ENCODE data around the gene GOLGB1. TPM values are rescaled to one million over a fixed set of nuclear protein-coding genes. Genes with fewer than 3 reads are reported as not detected.

The GOLGB1 gene
- total RNA-seq, 5 donors from 2014 or later (not counting 1 experiment from before 2014, with no cell fraction given), result 33.5 to 47.0 (median 40.1) TPM

- POLR2A ChIA-PET, result interaction anchor here in 1 of 2 donors (0.5 kb wide), 1 partner anchor 368 kb away, joined by 3 read pairs; no protein-coding TSS in a partner anchor
- Histone ChIP-seq H3K9me3 (no peaks in the 10 kb centered on the region), H3K27me3 (replicated peaks in 1 of 2; ENCODE audit: control insufficient read depth in 2 of 2, extremely low read depth in 1 of 2, insufficient read depth in 2 of 2, low read length in 1 of 2) (no peaks in the 10 kb centered on the region), H3K36me3 (ENCODE audit: control insufficient read depth in 2 of 2, extremely low read depth in 1 of 2, insufficient read depth in 1 of 2, low read length in 1 of 2) (peaks cover 0 to 68% of the 10 kb centered on the region in 2 donors), H3K4me3 (ENCODE audit: control insufficient read depth in 1 of 2, extremely low read depth in 1 of 2, low read length in 1 of 2) (no peak overlapping the region), H3K4me1 (ENCODE audit: control insufficient read depth in 1 of 2, extremely low read depth in 1 of 2, insufficient read depth in 2 of 2, low read length in 2 of 2) (peaks cover 18 to 30% of the 10 kb centered on the region in 2 experiments), H3K27ac (ENCODE audit: low read length) (no peak overlapping the region)
- ATAC-seq (replicated peaks in 1 of 4) (no peak), DNase-seq (no peak)
- peaks cover 38 to 42% (median 41%) of the 10 kb centered on the region in 3 donors for H3K4me1 Mint-ChIP-seq
- H3K4me3 Mint-ChIP-seq, result no peak overlapping the region
- H3K9me3 Mint-ChIP-seq, result no peaks in the 10 kb centered on the region
- H3K36me3 Mint-ChIP-seq, result peaks cover 63% of the 10 kb centered on the region
- peak overlapping the region in 1 of 2 donors; percentile 31 for H3K27ac Mint-ChIP-seq
- no peaks in the 10 kb centered on the region for H3K27me3 Mint-ChIP-seq
- CTCF ChIA-PET, result no interaction called here
Measured at GRCh38 chr3:121662742-121663141, 86.8 kb downstream of the GOLGB1 start.

- Histone ChIP-seq H3K27ac (ENCODE audit: low read length) (peak overlapping the region; percentile 97), H3K9me3 (no peaks in the 10 kb centered on the region), H3K27me3 (replicated peaks in 1 of 2; ENCODE audit: control insufficient read depth in 2 of 2, extremely low read depth in 1 of 2, insufficient read depth in 2 of 2, low read length in 1 of 2) (no peaks in the 10 kb centered on the region), H3K36me3 (ENCODE audit: control insufficient read depth in 2 of 2, extremely low read depth in 1 of 2, insufficient read depth in 1 of 2, low read length in 1 of 2) (peaks cover 5 to 68% of the 10 kb centered on the region in 2 donors), H3K4me1 (ENCODE audit: control insufficient read depth in 1 of 2, extremely low read depth in 1 of 2, insufficient read depth in 2 of 2, low read length in 2 of 2) (peaks cover 18 to 38% of the 10 kb centered on the region in 2 experiments), H3K4me3 (ENCODE audit: control insufficient read depth in 1 of 2, extremely low read depth in 1 of 2, low read length in 1 of 2) (no peak overlapping the region)
- CTCF ChIA-PET, result interaction anchor here in 1 of 2 donors (0.6 to 2.0 kb wide), 7 partner anchors 12 to 864 kb away, joined by 3 to 7 read pairs (median 5); partner anchors contain the start of genes EAF2, FAM162A, IQCB1 and POLQ
- no peak for ATAC-seq (replicated peaks in 1 of 4)
- POLR2A ChIA-PET, result interaction anchor here (0.5 to 1.8 kb wide), 15 partner anchors 9 to 754 kb away, joined by 3 to 15 read pairs (median 5); partner anchors contain the start of genes EAF2 (in 1 of the 2), FAM162A (in 1 of the 2), GOLGB1 (in 1 of the 2) and IQCB1 (in 1 of the 2)
- 100% methylated on average over 2 of the region's 6 CpGs for WGBS (ENCODE audit: insufficient coverage)
- H3K9me3 Mint-ChIP-seq, result no peaks in the 10 kb centered on the region
- peaks cover 63% of the 10 kb centered on the region for H3K36me3 Mint-ChIP-seq
- H3K27ac Mint-ChIP-seq, result peak overlapping the region; percentile 99
- peaks cover 52 to 56% (median 54%) of the 10 kb centered on the region in 3 donors for H3K4me1 Mint-ChIP-seq
- H3K4me3 Mint-ChIP-seq, result peak overlapping the region; percentile 82 to 98 (median 95)
- H3K27me3 Mint-ChIP-seq, result no peaks in the 10 kb centered on the region
- DNase-seq, result peak in 1 of 35 experiments; percentile 12
Measured at GRCh38 chr3:121661376-121661775, 88.2 kb downstream of the GOLGB1 start.

GRCh38 chr3:121660356-121661171 is 89.0 kb downstream of the GOLGB1 start, which contains the start of gene HCLS1:
TSS of gene HCLS1 (minus strand) at chr3:121660903. CDS start at chr3:121658347, 2,556 bp downstream.
- Histone ChIP-seq H3K9me3 (no peaks in the 10 kb centered on the region), H3K4me3 (ENCODE audit: control insufficient read depth in 1 of 2, extremely low read depth in 1 of 2, low read length in 1 of 2) (peak within 1 kb of the TSS; percentile 69 to 77), H3K36me3 (ENCODE audit: control insufficient read depth in 2 of 2, extremely low read depth in 1 of 2, insufficient read depth in 1 of 2, low read length in 1 of 2) (peaks cover 5 to 68% of the 10 kb centered on the region in 2 donors), H3K4me1 (ENCODE audit: control insufficient read depth in 1 of 2, extremely low read depth in 1 of 2, insufficient read depth in 2 of 2, low read length in 2 of 2) (peaks cover 18 to 41% of the 10 kb centered on the region in 2 experiments), H3K27ac (ENCODE audit: low read length) (peak within 1 kb of the TSS; percentile 97), H3K27me3 (replicated peaks in 1 of 2; ENCODE audit: control insufficient read depth in 2 of 2, extremely low read depth in 1 of 2, insufficient read depth in 2 of 2, low read length in 1 of 2) (no peaks in the 10 kb centered on the region)
- Mint-ChIP-seq H3K27ac (peak within 1 kb of the TSS; percentile 99), H3K4me1 (peaks cover 57 to 61% (median 59%) of the 10 kb centered on the region in 3 donors), H3K36me3 (peaks cover 61% of the 10 kb centered on the region), H3K27me3 (no peaks in the 10 kb centered on the region), H3K4me3 (peak within 1 kb of the TSS; percentile 82 to 98 (median 95)), H3K9me3 (no peaks in the 10 kb centered on the region)
- ChIA-PET POLR2A (interaction anchor here (0.5 to 1.8 kb wide), 18 partner anchors 8 to 755 kb away, joined by 3 to 15 read pairs (median 4); partner anchors contain the start of genes EAF2 (in 1 of the 2), FAM162A (in 1 of the 2), GOLGB1 (in 1 of the 2) and IQCB1 (in 1 of the 2)), CTCF (interaction anchor here in 1 of 2 donors (0.6 to 2.0 kb wide), 9 partner anchors 12 to 1133 kb away, joined by 3 to 7 read pairs (median 5); partner anchors contain the start of genes EAF2, FAM162A, HSPBAP1 and IQCB1)
- WGBS (ENCODE audit: insufficient coverage), result 0% methylated on average over 7 of the region's 9 CpGs
- ATAC-seq (replicated peaks in 1 of 4) (peak; percentile 84 to 87 (median 85)), DNase-seq (peak; percentile 48 to 85 (median 67))

- H3K27ac ChIP-seq (ENCODE audit: low read length), result peak overlapping the region; percentile 97
- Mint-ChIP-seq H3K27ac (peak overlapping the region; percentile 99), H3K27me3 (no peaks in the 10 kb centered on the region), H3K36me3 (peaks cover 58% of the 10 kb centered on the region), H3K4me1 (peaks cover 64 to 69% (median 65%) of the 10 kb centered on the region in 3 donors), H3K9me3 (no peaks in the 10 kb centered on the region), H3K4me3 (peak overlapping the region; percentile 82 to 98 (median 95))
- ATAC-seq (replicated peaks in 1 of 4), result no peak
- H3K36me3 ChIP-seq (ENCODE audit: control insufficient read depth in 2 of 2, extremely low read depth in 1 of 2, insufficient read depth in 1 of 2, low read length in 1 of 2), result peaks cover 5 to 64% of the 10 kb centered on the region in 2 donors
- no peaks in the 10 kb centered on the region for H3K9me3 ChIP-seq
- CTCF ChIA-PET, result interaction anchor here in 1 of 2 donors (0.7 to 2.0 kb wide), 3 partner anchors 114 to 1134 kb away, joined by 3 to 7 read pairs (median 3); partner anchors contain the start of genes HSPBAP1 and POLQ
- no peaks in the 10 kb centered on the region for H3K27me3 ChIP-seq (replicated peaks in 1 of 2; ENCODE audit: control insufficient read depth in 2 of 2, extremely low read depth in 1 of 2, insufficient read depth in 2 of 2, low read length in 1 of 2)
- peak overlapping the region; percentile 69 to 77 for H3K4me3 ChIP-seq (ENCODE audit: control insufficient read depth in 1 of 2, extremely low read depth in 1 of 2, low read length in 1 of 2)
- peak in 1 of 35 experiments; percentile 8 for DNase-seq
- POLR2A ChIA-PET, result interaction anchor here (1.2 to 1.8 kb wide), 3 partner anchors 53 to 756 kb away, joined by 3 to 6 read pairs (median 6); partner anchors contain the start of gene WDR5B (in 1 of the 2)
- H3K4me1 ChIP-seq (ENCODE audit: control insufficient read depth in 1 of 2, extremely low read depth in 1 of 2, insufficient read depth in 2 of 2, low read length in 2 of 2), result peaks cover 21 to 46% of the 10 kb centered on the region in 2 experiments
- no CpG with 5 or more reads among the region's 3 CpGs for WGBS (ENCODE audit: insufficient coverage)
Measured at GRCh38 chr3:121659586-121659985, 90.0 kb downstream of the GOLGB1 start.

- H3K4me3 ChIP-seq (ENCODE audit: control insufficient read depth in 1 of 2, extremely low read depth in 1 of 2, low read length in 1 of 2), result peak overlapping the region in 1 of 2 donors; percentile 77
- Mint-ChIP-seq H3K27ac (peak overlapping the region; percentile 99), H3K36me3 (peaks cover 58% of the 10 kb centered on the region), H3K4me1 (peaks cover 71 to 75% (median 71%) of the 10 kb centered on the region in 3 donors), H3K9me3 (no peaks in the 10 kb centered on the region), H3K27me3 (no peaks in the 10 kb centered on the region), H3K4me3 (peak overlapping the region; percentile 82 to 98 (median 95))
- H3K27ac ChIP-seq (ENCODE audit: low read length), result peak overlapping the region; percentile 97
- H3K27me3 ChIP-seq (replicated peaks in 1 of 2; ENCODE audit: control insufficient read depth in 2 of 2, extremely low read depth in 1 of 2, insufficient read depth in 2 of 2, low read length in 1 of 2), result no peaks in the 10 kb centered on the region
- DNase-seq (no peak), ATAC-seq (replicated peaks in 1 of 4) (no peak)
- peaks cover 26 to 48% of the 10 kb centered on the region in 2 experiments for H3K4me1 ChIP-seq (ENCODE audit: control insufficient read depth in 1 of 2, extremely low read depth in 1 of 2, insufficient read depth in 2 of 2, low read length in 2 of 2)
- CTCF ChIA-PET, result no interaction called here
- no peaks in the 10 kb centered on the region for H3K9me3 ChIP-seq
- 90% methylated on average over 2 of the region's 6 CpGs for WGBS (ENCODE audit: insufficient coverage)
- POLR2A ChIA-PET, result interaction anchor here in 1 of 2 donors (1.2 kb wide), 1 partner anchor 53 kb away, joined by 3 read pairs; no protein-coding TSS in a partner anchor
- H3K36me3 ChIP-seq (ENCODE audit: control insufficient read depth in 2 of 2, extremely low read depth in 1 of 2, insufficient read depth in 1 of 2, low read length in 1 of 2), result peaks cover 5 to 59% of the 10 kb centered on the region in 2 donors
Measured at GRCh38 chr3:121658716-121659435, 90.7 kb downstream of the GOLGB1 start.

All from T-cell (primary cell).